Stimulated activated CD8-positive, alpha-beta memory T cell treated with anti-CD3 and anti-CD28 coated beads, Interleukin-7, amount 100 ng/mL, for 1 hour (primary cell): ENCODE measurements around the gene KMO.

ENCODE experiments used
- DNase-seq, 2 donors: peaks; one replicate each; pipeline ENCODE4 v3.0.0-alpha.2; 2020; ENCODE audit warnings: low read depth in 2 of 2

KMO gene

GRCh38 chr1:241536969-241537368, 4.8 kb downstream of the KMO start:
- no peak for DNase-seq

DNA sequence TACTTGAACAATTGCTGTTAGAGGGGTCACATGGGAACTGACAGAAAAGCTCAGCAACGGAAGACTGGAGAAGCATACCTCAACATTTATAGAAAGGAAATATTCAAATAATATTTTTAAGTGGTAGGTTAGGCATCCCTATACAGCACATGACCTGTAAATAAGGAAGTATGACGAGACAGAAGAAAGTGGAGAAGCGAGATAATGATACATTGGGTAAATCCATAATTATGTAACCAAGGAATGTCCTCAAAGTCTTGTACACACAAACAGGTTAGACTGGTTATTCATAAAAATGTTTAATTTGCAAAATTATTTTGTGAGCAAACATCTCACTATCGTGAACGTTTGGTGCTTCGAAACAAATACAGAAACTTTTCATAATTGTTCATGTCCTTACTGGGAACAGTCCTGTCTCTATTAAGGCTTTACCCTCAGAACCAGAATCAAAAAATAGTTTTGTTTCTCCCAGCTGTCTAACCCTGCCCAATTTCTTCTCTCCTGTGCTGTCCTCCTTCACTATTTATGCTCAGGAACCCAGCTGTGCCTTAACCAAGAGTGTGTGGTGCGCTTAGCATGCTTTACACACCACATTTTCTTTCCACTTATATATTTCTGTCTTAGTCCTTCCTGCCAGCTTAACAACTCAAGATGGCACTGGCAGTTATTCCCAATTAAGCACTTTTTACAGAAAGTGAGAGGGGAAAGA, 10.2 kb downstream of the KMO start:
- no peak for DNase-seq

GRCh38 chr1:241548008-241548407, 15.8 kb downstream of the KMO start:
- DNase-seq = no peak

DNA sequence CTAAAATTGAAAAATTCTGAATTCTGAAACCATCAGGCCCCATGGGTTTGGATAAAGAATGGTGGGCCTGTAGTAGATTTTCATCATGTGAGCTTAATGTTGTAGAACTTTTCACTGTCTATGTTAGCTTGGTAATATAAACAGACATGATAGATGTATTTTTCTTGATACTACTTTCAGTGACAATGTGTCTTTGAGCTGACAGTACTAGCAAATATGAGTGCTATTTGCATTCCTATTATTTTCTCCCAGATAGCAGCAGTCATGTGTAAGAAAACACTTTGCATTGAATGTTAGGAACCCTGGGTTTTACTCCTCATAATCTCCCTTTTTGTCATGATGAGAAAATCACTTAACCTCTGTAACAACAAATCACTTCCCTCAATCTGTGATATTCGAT, 18.1 kb downstream of the KMO start:
- no peak for DNase-seq

DNA sequence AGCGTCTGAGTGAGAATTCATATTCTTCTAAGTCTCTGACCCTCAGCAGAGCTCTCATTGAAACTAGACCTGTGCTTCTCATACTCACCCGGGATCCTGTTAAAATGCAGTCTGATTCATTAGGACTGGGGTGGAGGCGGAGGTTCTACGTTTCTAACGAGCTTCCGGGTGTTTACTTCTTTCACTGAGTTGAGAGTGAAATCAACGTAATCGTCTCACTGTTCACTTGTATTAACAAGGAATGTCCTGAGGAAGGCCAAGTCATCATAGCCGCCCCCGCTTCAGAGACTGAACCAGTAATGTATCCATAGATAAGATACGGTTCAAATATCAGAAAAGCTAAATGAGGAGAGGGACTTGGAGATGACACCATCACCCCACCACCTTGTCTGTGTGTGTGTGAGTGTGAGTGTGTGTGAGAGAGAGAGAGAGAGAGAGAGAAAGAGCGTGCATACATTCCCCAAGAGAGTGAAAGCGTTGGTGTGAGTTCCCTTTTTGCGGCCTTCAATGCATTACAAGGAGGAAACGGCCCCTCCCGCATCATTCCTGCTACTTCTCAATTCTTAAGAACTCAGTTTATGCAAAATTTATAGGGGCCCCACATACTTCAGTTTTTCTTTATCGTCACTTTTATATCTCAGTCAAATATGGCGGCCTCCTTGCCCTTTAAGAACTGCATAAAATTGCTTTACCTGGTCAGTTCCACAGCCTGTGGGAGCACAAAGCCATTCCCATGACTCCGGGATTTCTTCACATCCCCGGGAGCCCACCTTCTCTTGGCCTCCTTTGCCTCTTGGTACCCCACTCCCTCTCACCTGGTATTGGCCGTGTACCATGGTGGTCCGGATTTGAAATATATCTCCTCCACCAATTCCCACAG, 19.8 kb downstream of the KMO start:
- DNase-seq = no peak

DNA sequence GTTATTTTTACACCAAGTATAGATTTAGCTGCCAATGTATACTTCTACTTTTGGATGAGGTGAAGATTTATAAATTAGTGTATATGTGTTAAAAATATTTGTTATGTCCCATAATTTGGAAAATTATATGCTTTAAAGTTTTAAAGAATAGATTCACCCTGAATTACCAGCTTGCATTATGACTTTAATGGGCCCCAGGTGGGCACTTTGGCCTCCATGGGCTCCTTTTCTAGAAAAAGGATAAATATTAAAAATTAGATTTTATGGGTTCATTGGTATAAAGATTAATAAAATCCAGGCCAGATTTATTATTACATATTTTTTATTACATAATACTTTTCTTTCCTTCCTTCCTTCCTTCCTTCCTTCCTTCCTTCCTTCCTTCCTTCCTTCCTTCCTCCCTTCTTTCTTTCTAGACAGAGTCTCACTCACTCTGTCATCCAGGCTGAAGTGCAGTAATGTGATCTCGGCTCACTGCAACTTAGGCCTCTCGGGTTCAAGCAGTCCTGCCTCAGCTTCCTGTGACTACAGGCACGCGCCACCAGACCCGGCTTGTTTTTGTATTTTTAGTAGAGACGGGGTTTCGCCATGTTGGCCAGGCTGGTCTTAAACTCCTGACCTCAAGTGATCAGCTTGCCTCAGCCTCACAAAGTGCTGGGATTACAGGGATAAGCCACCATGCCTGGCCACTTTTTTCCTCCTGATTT, 21.9 kb downstream of the KMO start:
- no peak for DNase-seq

- DNase-seq = no peak
Observed at GRCh38 chr1:241555526-241555925, 23.3 kb downstream of the KMO start.

DNA sequence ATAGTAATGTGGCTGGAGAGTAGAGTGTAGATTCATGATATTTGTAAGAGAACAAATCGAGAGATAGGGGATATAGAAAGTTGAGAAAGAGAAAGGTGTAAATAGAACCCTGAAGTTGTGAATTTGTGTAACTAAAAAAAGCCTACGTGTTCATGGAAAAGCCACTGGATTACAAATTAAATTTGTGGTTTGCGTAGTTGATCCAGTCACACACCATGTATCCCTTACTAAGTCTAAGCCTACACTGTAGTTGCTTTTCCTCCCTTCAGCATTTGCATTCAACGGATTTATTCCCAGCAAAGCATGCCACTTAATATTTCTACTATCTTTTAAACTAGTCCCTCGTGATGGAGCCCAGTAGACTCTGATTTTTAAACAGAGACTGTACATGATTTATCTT, 24.9 kb downstream of the KMO start:
- DNase-seq = no peak

DNA sequence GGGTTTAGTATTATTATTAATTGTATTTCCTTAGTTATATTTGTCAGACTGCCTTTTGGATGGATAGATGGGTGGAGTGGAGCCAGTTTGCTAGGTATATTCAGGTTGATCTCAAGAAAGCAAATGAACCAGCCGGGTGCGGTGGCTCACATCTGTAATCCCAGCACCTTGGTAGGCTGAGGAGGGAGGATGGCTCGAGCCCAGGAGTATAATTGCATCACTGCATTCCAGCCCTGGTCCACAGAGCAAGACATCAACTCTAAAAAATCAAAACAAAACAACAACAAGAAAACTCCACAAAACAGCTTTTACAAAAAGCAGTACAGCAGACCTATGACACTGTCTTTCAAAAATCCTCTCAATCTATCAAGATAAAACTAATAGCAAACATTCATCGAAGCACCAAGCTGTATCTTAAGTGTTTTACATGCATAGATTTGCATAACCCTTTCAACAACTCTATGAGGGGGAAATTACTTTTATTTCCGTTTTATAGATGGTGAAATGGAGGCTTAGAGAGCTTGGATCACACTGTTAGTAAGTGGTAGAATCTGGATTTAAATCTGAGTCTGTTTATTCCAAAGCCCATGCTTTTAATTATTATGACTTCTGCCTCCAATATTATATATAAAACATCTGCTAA, 25.5 kb downstream of the KMO start:
- no peak for DNase-seq

DNA sequence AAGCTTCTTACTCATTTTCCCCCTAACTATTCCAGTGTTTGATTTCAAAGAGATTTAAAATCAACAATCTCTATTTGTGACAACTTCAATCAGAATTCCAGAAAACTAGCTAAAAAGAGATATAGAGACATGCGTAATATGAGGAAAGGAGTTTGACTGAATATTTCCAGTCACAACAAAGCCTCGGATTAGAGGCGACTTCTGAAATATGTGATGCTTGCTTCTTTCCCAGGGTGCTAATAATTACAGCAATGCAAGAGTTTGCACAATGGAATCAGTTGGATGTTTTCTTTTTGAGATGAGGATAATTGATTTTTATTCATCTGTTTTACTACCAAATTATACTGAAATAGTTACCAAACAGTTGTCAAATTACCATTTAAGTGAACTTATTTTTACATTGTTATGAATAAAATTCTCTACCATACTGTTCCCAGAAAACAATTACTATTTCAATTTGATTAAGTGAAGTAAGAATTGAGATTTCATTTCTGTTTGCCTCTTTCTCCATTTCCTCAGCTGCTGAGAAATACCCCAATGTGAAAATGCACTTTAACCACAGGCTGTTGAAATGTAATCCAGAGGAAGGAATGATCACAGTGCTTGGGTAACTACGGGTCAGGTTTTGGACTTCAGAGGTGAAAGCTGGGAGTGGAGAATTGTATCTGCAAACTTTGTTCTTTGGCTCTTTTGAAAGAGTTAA, 28.1 kb downstream of the KMO start:
- DNase-seq = no peak

DNA sequence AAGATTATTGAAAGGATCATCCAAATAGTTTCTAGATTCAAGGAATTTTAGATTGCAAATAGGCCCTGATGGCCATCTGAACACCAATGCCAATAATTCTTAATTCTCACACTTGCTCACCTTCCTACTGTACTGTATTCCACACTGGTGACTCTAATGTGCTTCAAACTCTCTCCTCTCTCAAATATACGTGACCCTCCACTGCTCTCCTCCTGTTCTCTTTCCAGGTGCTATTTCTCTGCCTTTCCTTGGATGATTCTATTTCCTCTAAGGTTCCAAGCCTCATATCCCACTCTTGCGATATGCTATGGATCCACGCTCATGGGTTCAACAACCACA, 28.6 kb downstream of the KMO start:
- DNase-seq = no peak

- DNase-seq = no peak
Observed at GRCh38 chr1:241569848-241570247, 37.7 kb downstream of the KMO start.

DNA sequence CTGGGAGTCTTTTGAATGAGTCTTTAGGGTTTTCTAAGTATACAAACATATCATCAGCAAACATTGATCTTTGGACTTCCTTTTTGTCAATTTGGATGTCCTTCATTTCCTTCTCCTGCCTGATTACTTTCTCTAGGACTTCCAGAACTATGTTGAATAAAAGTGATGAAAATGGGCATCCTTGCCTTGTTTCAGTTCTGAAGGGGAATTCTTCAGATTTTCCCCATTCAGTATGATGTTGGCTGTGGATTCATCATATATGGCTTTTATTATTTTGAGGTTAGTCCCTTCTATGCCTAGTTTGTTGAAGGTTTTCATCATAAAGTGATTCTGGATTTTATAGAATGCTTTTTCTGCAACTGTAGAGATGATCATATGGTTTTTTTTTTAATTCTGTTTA, 42.0 kb downstream of the KMO start:
- DNase-seq = no peak

DNA sequence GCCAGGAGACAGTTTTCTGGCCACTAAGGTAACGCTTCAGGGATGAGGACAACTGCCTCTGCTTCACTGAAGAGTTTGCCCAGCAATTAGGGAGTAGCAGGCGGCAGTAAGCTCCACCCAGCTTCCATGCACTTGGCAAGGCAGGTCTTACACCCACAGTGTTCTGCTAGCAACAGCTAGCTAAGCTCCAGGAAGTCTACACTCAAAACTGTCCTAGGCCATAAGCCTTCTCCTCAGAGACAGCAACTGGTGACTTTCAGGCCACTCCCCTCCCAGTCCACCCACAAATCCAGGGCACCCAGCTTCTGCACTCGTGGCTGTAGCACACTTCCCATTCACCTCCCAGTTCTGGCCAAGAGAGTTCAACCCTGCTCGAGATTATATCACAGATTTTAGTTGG, 47.3 kb downstream of the KMO start:
- DNase-seq = no peak

DNA sequence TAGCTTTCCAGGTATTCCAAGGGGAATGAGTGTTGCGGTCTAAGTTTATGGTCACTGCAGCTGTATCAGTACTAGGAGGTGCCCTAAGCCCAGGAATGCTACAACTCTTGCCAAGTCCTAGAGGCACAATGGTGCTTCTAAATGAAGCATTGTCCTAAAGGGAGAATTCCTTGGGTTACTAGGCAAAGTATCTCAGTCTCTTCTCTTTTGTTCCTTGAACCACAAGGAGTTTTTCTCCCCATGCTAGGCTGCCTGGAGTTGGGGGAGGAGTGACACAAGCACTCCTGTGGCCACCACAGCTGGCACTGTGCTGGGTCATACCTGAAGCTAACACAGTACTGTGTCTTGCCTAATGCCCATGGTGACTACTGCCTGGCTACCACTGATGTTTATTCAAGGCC, 50.7 kb downstream of the KMO start:
- DNase-seq = no peak

GRCh38 chr1:241586905-241587512, 54.8 kb downstream of the KMO start:
- DNase-seq = no peak

GRCh38 chr1:241589521-241589920, 57.3 kb downstream of the KMO start:
- no peak for DNase-seq

DNA sequence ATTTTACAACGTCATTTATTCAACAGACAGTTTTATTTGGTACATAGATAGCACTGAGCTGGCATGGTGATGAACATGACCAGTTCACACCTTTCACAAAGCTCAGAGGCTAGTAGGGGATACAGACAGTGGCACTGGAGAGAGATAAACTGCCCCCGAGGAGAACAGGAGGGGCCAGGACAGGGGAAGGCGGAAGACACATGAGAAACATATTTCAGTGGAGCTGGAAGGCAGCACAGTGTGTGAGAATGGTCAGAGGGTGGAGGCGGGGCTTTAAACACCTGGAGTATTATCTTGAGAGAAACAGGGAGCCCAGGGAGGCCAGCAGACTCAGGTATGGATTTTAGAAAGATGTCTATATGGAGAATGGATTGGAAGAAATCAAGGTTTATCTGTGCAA, 58.5 kb downstream of the KMO start:
- no peak for DNase-seq

GRCh38 chr1:241591317-241591716, 59.1 kb downstream of the KMO start:
- no peak for DNase-seq

- no peak for DNase-seq
Observed at GRCh38 chr1:241591736-241592135, 59.6 kb downstream of the KMO start.

DNA sequence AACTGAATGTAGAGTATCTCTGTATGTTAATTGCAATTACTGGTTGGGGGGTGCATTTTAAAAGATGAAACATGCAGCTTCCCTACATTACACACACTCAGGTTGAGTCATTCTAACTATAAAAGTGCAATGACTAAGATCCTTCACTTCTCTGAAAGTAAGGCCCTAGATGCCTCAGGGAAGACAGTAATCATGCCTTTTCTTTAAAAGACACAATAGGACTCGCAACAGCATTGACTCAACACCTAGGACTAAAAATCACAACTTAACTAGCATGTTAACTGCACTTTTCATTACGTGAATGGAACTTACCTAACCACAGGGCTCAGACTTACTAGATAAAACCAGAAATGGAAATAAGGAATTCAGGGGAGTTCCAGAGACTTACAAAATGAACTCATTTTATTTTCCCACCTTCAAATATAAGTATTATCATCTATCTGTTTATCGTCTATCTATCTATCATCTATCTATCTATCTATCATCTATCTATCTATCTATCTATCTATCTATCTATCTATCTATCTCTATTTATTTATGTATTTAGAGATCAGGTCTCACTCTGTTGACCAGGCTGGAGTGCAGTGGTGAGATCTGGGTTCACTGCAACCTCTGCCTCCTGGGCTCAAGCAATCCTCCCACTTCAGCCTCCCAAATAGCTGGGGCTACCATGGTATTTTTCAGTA, 60.2 kb downstream of the KMO start:
- DNase-seq = no peak
